NCI-H748 (cell line): ENCODE results near the gene SP110.
"Not testable (repeated sequence)": the region's sequence is repeated elsewhere in the genome, so short reads cannot be mapped to it uniquely, and the experiment has no call there.

Experiments used
- DNase-seq: peaks from one replicate; lab custom pipeline; 2025; ENCODE audit not compliant: unreplicated experiment; lab: John Stamatoyannopoulos, UW

Gene SP110

DNA sequence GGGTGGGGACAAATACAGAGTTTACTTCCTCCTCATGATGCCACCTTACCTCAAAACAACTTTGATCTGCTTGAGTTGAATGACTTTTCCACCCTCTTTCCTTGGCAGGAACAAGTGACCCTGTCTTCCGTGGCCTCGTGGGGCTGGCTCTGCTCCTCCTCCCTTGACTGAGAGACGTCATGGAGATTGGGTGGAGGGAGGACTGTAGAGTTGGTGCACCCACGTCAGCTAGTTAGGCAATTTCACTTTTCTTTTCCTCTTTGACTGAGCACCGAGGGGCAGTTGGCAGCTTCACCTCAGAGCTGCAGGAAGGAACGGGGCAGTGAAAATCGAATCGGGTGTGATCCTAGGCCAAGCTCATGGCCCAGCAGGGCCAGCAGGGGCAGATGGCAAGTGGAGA, 5.7 kb upstream of the SP110 start, which contains the start of gene SP140:
SP140 (plus strand) TSS at position 251 of the 400 bp plus-strand sequence; CDS start at position 360, 109 bp downstream.
- no peak for DNase-seq

GRCh38 chr2:230224458-230224857, 4.7 kb upstream of the SP110 start:
- no peak for DNase-seq

- not testable (repeated sequence) for DNase-seq
Measured at GRCh38 chr2:230222829-230223228, 3.0 kb upstream of the SP110 start.

DNA sequence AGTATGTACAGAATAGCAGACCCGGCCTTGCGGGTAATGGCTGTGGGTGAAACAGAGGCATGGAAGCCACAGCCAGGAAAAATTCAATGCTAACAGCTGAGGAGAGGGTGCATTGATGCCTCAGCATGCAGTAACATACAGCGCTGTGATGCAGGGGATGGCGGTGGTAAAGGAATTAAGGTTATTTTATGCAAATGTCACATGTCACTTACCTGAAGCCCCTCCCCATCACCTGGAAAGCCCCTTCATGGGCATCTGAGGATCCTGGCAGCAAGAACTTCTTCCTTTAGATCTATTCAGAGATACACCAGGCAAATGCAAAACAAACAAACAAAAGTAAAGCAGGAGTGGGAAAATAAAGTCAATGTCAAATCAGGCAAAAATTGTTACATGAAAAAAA, 1.7 kb upstream of the SP110 start:
- no peak for DNase-seq

DNA sequence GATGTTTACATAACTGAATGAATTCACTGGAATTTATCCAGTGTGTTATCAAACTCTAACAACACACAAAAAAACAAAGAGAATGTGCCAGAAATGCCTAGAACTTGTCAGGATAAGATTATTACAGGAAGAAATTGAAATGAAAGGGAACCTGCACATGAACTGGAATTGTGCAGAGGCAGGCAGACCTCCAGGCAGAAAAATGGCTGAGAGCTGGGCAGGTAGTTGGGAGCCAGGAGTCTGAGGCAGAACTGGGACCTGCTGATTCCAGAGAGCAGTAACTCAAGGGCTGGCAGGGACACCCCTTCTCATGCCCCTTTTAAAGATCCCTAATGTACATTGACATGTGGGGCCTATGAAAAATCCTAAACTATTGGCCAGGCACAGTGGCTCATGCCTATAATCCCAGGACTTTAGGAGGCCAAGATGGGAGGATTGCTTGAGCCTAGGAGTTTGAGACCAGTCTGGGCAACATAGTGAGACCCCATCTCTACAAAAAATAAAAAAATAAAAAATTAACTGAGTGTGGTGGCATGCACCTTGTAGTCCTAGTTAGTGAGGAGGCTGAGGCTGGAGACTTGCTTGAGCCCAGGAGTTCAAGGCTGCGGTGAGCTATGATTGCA, 674 bp upstream of the SP110 start:
- DNase-seq, result no peak

DNA sequence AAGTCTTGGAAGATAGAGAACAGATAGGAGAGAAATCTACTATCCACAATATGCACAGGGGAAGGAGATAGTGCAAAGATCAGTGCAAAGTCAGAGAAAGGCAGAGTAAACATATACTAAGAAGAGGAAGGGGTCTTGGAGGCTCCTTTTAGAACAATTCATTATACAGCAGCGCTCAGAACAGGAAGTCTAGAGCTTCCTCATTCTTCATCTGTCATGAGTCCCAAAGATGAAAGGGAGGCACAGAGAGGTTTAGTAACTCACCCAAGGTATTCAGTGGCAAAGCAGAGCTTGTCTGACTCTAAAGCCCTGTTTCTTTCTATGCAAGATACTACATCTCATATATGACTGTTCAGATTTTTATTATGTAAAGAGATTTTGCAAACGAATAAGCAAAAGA, 1.4 kb downstream of the SP110 start:
- DNase-seq, result no peak

DNA sequence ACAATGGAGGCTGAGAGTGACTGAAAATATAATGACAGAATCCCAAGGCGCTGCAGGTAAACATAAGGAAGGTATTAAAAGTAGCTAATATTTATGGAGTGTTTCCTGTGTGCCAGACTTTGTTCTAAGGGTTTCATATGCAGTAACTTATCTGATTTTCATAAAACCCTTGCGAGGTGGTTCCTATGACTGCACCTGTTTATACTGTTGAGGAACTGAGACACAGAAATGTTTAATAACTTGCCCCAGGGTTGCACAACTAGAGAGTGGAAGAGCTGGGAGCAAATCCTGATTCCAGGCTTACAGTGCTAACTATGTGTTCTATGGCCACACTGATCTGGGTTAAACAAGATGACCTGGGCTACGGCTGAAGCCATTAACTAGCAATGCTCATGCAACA, 2.4 kb downstream of the SP110 start:
- DNase-seq, result no peak

- DNase-seq, result no peak
Measured at GRCh38 chr2:230216489-230216888, 3.3 kb downstream of the SP110 start.

- no peak for DNase-seq
Measured at GRCh38 chr2:230209422-230210051, 10.2 kb downstream of the SP110 start.

GRCh38 chr2:230208576-230208975, 11.2 kb downstream of the SP110 start:
- DNase-seq, result no peak

DNA sequence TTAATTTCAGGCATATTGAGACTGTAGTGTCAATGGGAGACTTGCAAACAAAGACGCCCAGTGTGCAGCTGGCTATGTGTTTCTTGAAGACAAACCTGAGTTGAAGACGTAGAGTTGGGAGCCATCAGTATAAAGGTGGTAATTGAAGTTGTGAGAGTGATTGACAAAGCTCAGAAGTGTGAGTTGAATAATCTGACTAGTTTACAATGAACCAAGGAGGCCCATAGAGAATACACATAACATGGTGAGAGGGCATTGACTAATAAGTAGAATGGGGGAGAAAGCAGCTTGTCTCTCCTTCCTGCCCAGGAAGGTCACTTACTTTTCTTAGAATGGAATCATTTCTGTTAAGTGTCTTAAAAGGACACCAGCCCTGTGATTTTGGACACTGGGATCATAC, 14.1 kb downstream of the SP110 start:
- DNase-seq, result no peak

DNA sequence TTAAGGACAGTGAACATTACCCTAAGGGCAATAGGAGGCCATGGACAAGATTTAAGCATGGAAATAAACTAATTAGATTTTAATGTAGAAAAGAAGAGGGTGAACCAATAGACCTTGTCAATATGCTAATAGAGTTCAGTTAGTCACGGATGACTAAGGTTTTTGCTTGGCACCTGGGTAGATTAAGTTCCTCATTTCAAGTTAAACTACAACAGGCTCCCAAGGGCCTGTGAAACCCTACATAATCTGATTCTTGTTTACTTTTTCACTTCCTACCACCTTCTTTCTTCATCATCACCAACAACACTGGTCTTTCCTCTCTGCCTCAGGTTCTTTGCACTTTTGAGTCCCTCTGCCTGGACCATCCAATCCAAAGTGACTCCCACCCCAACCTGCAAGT, 14.8 kb downstream of the SP110 start:
- no peak for DNase-seq

DNA sequence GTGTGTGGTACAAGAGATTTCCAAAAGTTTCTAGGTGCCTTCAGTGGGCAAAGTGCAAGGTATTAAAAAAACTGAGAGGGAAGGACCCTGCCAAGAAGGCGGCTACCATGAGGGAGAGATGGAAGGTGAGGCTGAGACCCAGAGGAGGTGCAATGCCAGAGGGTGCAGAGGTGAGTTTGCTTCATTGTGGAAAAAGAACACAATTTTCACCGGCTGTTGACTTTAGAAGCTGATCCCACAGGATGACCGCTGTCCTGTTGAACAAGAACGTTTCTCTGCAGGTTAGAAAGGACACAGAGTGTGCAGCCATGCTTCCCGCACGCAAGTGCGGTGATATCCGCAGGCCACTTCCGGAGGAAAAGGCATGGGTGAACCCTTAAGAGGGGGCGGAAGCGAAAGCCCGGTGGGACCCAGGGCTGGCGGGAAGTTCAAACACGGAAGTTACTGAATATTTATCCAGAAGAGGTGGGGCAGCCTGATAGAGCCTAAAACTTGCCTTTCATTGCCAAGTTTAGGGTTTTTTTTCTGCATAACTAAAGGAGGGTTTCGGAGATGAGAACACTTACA, 16.6 kb downstream of the SP110 start:
- no peak for DNase-seq

GRCh38 chr2:230202430-230203109, 17.2 kb downstream of the SP110 start:
- no peak for DNase-seq

- peak; percentile 66 for DNase-seq
Measured at GRCh38 chr2:230184727-230185578, 34.8 kb downstream of the SP110 start.

GRCh38 chr2:230181195-230181594, 38.6 kb downstream of the SP110 start:
- DNase-seq, result no peak

DNA sequence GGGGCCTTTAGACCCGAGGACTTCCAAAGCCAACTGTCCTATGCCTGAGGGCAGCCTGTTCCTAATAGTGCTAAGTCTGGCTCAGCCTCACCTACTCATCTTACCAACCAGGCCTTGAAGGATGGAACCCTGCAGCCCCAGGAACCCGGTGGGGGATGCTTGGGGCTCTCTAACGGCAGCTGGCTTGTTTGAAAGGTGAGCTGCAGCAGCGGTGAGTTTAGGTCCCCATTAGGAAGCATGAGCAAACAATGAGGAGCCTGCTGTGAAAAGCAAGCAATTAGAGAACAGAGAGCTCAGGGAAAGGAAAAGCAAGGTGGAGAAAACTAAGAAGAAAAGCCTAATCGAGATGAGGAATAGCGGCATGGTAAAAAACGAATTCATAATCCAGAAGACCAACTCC, 39.9 kb downstream of the SP110 start:
- peak; percentile 59 for DNase-seq

DNA sequence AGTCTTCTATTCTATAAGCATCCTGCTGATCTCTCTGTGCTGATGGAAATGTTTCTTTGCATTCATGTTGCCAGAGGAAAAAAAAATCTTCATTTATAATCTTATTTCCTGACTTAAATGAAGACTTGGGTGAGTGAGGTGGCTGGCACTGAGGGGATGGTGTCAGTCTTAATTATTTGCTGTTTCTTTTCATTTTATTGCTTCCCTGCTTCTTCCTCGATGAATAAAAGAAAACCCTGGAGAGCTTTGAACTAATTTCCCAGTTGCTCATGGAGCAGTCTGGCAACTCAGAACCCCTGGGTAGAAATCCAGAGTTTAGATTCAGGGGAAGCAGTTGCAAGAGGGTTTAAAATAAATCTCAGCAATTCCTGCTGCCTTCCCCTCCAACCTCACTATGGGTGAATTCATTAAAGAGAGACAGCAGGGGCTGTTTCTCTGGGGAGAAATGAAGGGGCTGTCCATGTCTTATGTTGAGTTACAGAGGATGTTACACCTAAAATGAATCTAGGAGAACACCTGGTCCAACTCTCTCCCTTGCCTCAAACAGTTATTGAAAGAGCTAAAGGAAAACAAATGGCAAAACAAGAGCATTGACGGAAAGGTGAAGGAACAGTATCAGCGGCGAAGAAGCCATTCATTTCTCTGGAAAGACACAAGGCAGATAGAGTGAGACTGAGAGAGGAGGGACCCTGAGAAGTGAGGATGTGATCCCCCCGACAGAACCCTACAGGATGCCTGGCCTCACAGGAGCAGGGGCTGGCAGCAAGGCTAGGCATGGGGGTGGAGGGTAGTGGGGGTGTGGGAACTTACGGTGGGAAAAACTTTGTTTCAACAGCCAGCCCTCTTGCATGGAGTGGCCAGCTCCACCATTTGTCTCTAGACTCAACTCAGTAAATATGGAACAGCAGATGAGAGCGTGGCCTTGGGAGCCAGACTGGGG, 41.0 kb downstream of the SP110 start:
- DNase-seq, result no peak

DNA sequence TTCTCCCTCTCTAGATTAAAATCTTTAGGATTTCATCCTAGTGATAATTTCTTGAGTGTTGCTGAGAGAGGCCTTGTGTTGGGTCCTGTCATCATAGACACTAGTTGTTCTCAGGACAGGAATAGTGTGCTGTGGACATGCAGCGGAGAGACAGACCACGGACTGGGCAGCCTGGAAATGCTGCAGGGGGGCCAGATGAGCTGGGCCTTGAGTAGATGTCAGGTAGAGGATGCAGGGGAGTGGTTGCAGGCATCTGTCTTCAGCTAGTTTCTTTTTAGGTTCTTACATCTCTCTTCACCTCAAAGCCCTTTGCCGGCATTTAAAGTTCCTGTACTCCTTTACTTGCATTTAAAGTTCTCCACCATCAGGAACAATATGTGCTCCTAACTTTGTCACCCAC, 42.8 kb downstream of the SP110 start:
- DNase-seq, result no peak

DNA sequence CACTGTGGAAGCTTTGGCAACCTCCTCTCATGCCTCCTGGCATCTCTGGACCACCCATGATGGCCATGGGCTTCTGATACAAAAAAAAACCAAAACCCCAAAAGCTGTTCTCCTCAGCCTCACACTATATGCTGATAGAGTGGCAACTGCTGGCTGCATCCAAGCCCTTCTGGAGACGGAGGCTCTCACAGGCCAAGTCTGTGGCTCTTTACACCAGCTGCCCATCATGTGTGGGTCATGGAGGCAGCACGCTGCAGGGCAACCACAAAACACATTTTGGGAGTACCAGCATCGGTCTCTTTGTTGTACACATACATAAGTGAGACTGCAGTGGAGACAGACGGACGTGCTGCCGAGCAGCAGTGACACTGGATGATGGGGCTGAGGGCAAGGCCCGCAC, 45.3 kb downstream of the SP110 start:
- DNase-seq, result no peak
